Muscle layer of duodenum (tissue), 2 donors: ENCODE data around the gene DNER.

Source experiments
- H3K27ac ChIP-seq: one replicate; pipeline ENCODE4 v1.7.0; 2013; ENCODE audit warnings: mild to moderate bottlenecking, low read length
- H3K27me3 ChIP-seq: one replicate; pipeline ENCODE4 v1.7.0; 2013; ENCODE audit warnings: low read depth, mild to moderate bottlenecking, control low read depth, low read length
- H3K36me3 ChIP-seq, 2 donors: one replicate each; pipeline ENCODE4 v1.7.0; 2013; ENCODE audit warnings: low read length in 2 of 2, control low read depth in 1 of 2, mild to moderate bottlenecking in 1 of 2; ENCODE audit not compliant: insufficient read depth in 2 of 2, control insufficient read depth in 1 of 2
- H3K4me1 ChIP-seq, 2 donors: one replicate each; pipeline ENCODE4 v1.7.0; 2013; ENCODE audit warnings: low read length in 2 of 2, mild to moderate bottlenecking in 2 of 2, control low read depth in 1 of 2, moderate library complexity in 1 of 2; ENCODE audit not compliant: insufficient read depth in 2 of 2, control insufficient read depth in 1 of 2
- H3K4me3 ChIP-seq, 2 donors: one replicate each; pipeline ENCODE4 v1.7.0; 2013; ENCODE audit warnings: low read length in 2 of 2, low read depth in 1 of 2, mild to moderate bottlenecking in 1 of 2
- H3K9me3 ChIP-seq, 2 donors: one replicate each; pipeline ENCODE4 v1.7.0; 2013; ENCODE audit warnings: low read length in 2 of 2, control low read depth in 1 of 2, mild to moderate bottlenecking in 1 of 2; ENCODE audit not compliant: control insufficient read depth in 1 of 2
- donor health status: healthy.

The DNER gene

GRCh38 chr2:229640636-229641035 is 73.7 kb downstream of the DNER start:
- Histone ChIP-seq H3K9me3 (no peaks in the 10 kb centered on the region), H3K27me3 (no peaks in the 10 kb centered on the region), H3K4me3 (no peak overlapping the region), H3K4me1 (no peaks in the 10 kb centered on the region), H3K27ac (no peak overlapping the region), H3K36me3 (no peaks in the 10 kb centered on the region)

GRCh38 chr2:229636571-229636970 is 77.8 kb downstream of the DNER start:
- Histone ChIP-seq H3K4me3 (no peak overlapping the region), H3K36me3 (no peaks in the 10 kb centered on the region), H3K27me3 (no peaks in the 10 kb centered on the region), H3K4me1 (no peaks in the 10 kb centered on the region), H3K9me3 (no peaks in the 10 kb centered on the region), H3K27ac (no peak overlapping the region)

GRCh38 chr2:229635371-229635680 is 79.0 kb downstream of the DNER start:
- H3K4me1 ChIP-seq, result no peaks in the 10 kb centered on the region

GRCh38 chr2:229634601-229635370 is 79.6 kb downstream of the DNER start:
- Histone ChIP-seq H3K27me3 (no peaks in the 10 kb centered on the region), H3K4me1 (no peaks in the 10 kb centered on the region), H3K36me3 (no peaks in the 10 kb centered on the region), H3K27ac (no peak overlapping the region), H3K9me3 (no peaks in the 10 kb centered on the region), H3K4me3 (no peak overlapping the region)

More at GRCh38 chr2:229635371-229635680, 79.0 kb downstream of the DNER start:
- no peaks in the 10 kb centered on the region for H3K36me3 ChIP-seq
- H3K4me3 ChIP-seq, result no peak overlapping the region
- H3K9me3 ChIP-seq, result no peaks in the 10 kb centered on the region
- no peaks in the 10 kb centered on the region for H3K27me3 ChIP-seq
- H3K27ac ChIP-seq, result no peak overlapping the region

GRCh38 chr2:229633556-229633955 is 80.8 kb downstream of the DNER start:
- no peak overlapping the region for H3K27ac ChIP-seq
- no peaks in the 10 kb centered on the region for H3K9me3 ChIP-seq
- H3K4me3 ChIP-seq, result no peak overlapping the region
- H3K4me1 ChIP-seq, result no peaks in the 10 kb centered on the region
- H3K27me3 ChIP-seq, result no peaks in the 10 kb centered on the region
- no peaks in the 10 kb centered on the region for H3K36me3 ChIP-seq

- Histone ChIP-seq H3K9me3 (no peaks in the 10 kb centered on the region), H3K4me1 (no peaks in the 10 kb centered on the region), H3K27me3 (no peaks in the 10 kb centered on the region), H3K27ac (no peak overlapping the region), H3K36me3 (no peaks in the 10 kb centered on the region), H3K4me3 (no peak overlapping the region)
These were observed 85.3 kb downstream of the DNER start for GRCh38 chr2:229629039-229629438.

GRCh38 chr2:229627728-229628127 is 86.6 kb downstream of the DNER start:
- no peaks in the 10 kb centered on the region for H3K27me3 ChIP-seq
- no peaks in the 10 kb centered on the region for H3K4me1 ChIP-seq
- H3K27ac ChIP-seq, result no peak overlapping the region
- no peaks in the 10 kb centered on the region for H3K36me3 ChIP-seq
- no peaks in the 10 kb centered on the region for H3K9me3 ChIP-seq
- H3K4me3 ChIP-seq, result no peak overlapping the region

GRCh38 chr2:229622495-229623355 is 91.6 kb downstream of the DNER start:
- no peaks in the 10 kb centered on the region for H3K9me3 ChIP-seq
- no peak overlapping the region for H3K27ac ChIP-seq
- H3K27me3 ChIP-seq, result no peaks in the 10 kb centered on the region
- H3K4me1 ChIP-seq, result no peaks in the 10 kb centered on the region
- H3K36me3 ChIP-seq, result no peaks in the 10 kb centered on the region
- no peak overlapping the region for H3K4me3 ChIP-seq

GRCh38 chr2:229620759-229621158 is 93.6 kb downstream of the DNER start:
- no peaks in the 10 kb centered on the region for H3K27me3 ChIP-seq

GRCh38 chr2:229620289-229620688 is 94.1 kb downstream of the DNER start:
- H3K4me1 ChIP-seq, result no peaks in the 10 kb centered on the region
- no peak overlapping the region for H3K4me3 ChIP-seq
- no peaks in the 10 kb centered on the region for H3K9me3 ChIP-seq
- H3K36me3 ChIP-seq, result no peaks in the 10 kb centered on the region
- no peaks in the 10 kb centered on the region for H3K27me3 ChIP-seq
- H3K27ac ChIP-seq, result no peak overlapping the region

More at GRCh38 chr2:229620759-229621158, 93.6 kb downstream of the DNER start:
- no peaks in the 10 kb centered on the region for H3K9me3 ChIP-seq
- H3K36me3 ChIP-seq, result no peaks in the 10 kb centered on the region
- no peaks in the 10 kb centered on the region for H3K4me1 ChIP-seq
- no peak overlapping the region for H3K27ac ChIP-seq
- no peak overlapping the region for H3K4me3 ChIP-seq

- no peak overlapping the region for H3K4me3 ChIP-seq
- H3K36me3 ChIP-seq, result no peaks in the 10 kb centered on the region
- H3K9me3 ChIP-seq, result no peaks in the 10 kb centered on the region
- H3K4me1 ChIP-seq, result no peaks in the 10 kb centered on the region
- H3K27me3 ChIP-seq, result no peaks in the 10 kb centered on the region
- H3K27ac ChIP-seq, result no peak overlapping the region
These were observed 97.9 kb downstream of the DNER start for GRCh38 chr2:229616433-229616832.
